BLaER1 (cell line): ENCODE measurements around the gene ILRUN.
"Not testable (repeated sequence)": the region's sequence is repeated elsewhere in the genome, so short reads cannot be mapped to it uniquely, and the experiment has no call there.

Experiments
- H3K27ac ChIP-seq: shearing (Covaris generic); formaldehyde crosslinking; 2 replicates; pipeline ENCODE4 v1.8.1; 2022
- H3K27me3 ChIP-seq: shearing (Covaris generic); formaldehyde crosslinking; 2 replicates; pipeline ENCODE4 v1.8.1; 2022
- H3K36me3 ChIP-seq: shearing (Covaris generic); formaldehyde crosslinking; 2 replicates; pipeline ENCODE4 v1.8.1; 2022
- H3K4me1 ChIP-seq: shearing (Covaris generic); formaldehyde crosslinking; 2 replicates; pipeline ENCODE4 v1.8.1; 2022
- H3K4me2 ChIP-seq: shearing (Covaris generic); formaldehyde crosslinking; 2 replicates; pipeline ENCODE4 v1.8.1; 2022
- H3K4me3 ChIP-seq: shearing (Covaris generic); formaldehyde crosslinking; 2 replicates; pipeline ENCODE4 v1.8.1; 2022
- H3K9ac ChIP-seq: shearing (Covaris generic); formaldehyde crosslinking; 2 replicates; pipeline ENCODE4 v1.8.1; 2022
- H3K9me3 ChIP-seq: shearing (Covaris generic); formaldehyde crosslinking; 2 replicates; pipeline ENCODE4 v1.8.1; 2022
- H4K20me1 ChIP-seq: shearing (Covaris generic); formaldehyde crosslinking; 2 replicates; pipeline ENCODE4 v1.8.1; 2022
- Cebpa-rat ChIP-seq: shearing (Covaris generic); IDR thresholded peaks from 2 replicates; pipeline ENCODE4 v1.8.1; 2022

ILRUN gene

DNA sequence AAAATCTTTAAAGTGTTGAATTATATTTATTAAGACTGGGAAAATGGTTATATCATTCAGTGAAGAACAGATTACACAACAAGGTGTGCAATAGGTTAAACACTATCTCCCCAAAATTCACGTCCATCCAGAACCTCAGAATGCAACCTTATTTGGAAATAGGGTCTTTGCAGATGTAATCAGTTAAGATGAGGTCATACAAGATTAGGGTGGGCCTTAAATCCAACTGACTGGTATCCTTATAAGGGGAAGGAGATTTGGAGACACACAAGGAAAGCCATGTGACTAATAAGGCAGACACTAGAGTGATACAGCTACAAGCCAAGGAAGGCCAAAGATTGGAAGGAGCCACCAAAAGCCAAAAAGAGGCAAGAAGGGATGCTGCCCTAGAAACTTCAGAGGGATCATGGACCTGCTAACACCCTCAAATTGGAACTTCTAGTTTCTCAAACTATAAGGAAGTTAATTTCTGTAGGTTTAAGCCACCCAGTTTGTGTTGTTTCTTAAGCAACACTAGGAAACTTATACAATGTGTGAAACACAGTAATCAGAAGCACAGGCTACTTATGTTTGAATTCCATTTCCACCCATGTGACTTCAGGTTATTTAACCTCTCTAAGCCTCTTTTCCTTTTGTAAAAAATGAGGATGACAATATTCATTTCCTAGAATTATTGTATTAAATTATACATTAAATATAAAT is 16.9 kb downstream of the ILRUN start:
- Histone ChIP-seq H3K9ac (no peak overlapping the region), H3K27ac (no peak overlapping the region), H3K4me3 (no peak overlapping the region), H3K27me3 (no peaks in the 10 kb centered on the region), H4K20me1 (peaks cover 86% of the 10 kb centered on the region), H3K9me3 (no peaks in the 10 kb centered on the region), H3K4me2 (no peak overlapping the region), H3K4me1 (peaks cover 25% of the 10 kb centered on the region), H3K36me3 (peaks cover 4% of the 10 kb centered on the region; the same call in 1 of the 2 replicates)
- TF ChIP-seq Cebpa-rat = no peak

- H3K27ac ChIP-seq = no peak overlapping the region
- H3K36me3 ChIP-seq = peaks cover under 1% of the 10 kb centered on the region; the same call in 1 of the 2 replicates
- H3K4me2 ChIP-seq = no peak overlapping the region
- no peaks in the 10 kb centered on the region for H3K9me3 ChIP-seq
- TF ChIP-seq Cebpa-rat = no peak
- no peak overlapping the region for H3K4me3 ChIP-seq
- no peaks in the 10 kb centered on the region for H3K27me3 ChIP-seq
- no peak overlapping the region for H3K9ac ChIP-seq
- H4K20me1 ChIP-seq = peaks cover 92% of the 10 kb centered on the region
- H3K4me1 ChIP-seq = peaks cover 46% of the 10 kb centered on the region
These were observed 20.4 kb downstream of the ILRUN start for GRCh38 chr6:34676140-34676539.

DNA sequence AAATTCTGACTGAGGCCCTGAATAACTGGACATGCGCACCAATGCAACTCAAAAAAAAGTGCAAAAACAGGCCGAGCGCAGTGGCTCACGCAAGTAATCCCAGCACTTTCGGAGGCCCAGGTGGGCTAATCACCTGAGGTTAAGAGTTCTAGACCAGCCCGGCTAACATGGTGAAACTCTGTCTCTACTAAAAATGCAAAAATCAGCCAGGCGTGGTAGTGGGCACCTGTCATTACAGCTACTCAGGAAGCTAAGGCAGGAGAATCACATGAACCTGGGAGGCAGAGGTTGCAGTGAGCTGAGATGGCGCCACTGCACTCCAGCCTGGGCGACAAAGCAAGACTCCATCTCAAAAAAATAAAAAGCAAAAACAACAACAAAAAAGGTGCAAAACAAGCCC is 21.6 kb downstream of the ILRUN start:
- H3K9ac ChIP-seq, H3K9me3 ChIP-seq, H3K27ac ChIP-seq, H3K4me3 ChIP-seq, H3K36me3 ChIP-seq, H3K27me3 ChIP-seq: not testable (repeated sequence)
- H4K20me1 ChIP-seq = peaks cover 84% of the 10 kb centered on the region
- H3K4me1 ChIP-seq = peaks cover 37% of the 10 kb centered on the region
- H3K4me2 ChIP-seq = peak overlapping the region; percentile 22; the same call in 1 of the 2 replicates

DNA sequence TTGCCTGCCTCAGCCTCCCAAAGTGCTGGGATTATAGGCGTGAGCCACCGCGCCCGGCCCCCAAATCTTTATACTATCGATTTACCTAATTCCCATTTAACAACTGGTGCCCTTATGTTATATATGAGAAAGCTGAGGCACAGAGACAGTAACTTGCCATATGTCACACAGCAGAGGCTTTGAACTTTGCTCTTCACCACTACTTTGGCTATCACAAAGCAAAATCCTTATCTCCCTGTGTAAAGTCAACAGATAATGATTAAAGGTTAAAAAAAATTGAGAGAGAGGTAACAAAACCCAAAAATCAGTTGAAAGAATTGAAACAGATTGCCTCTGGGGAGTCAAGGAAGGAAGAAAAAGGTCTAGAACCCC is 22.3 kb downstream of the ILRUN start:
- Histone ChIP-seq H3K4me1 (peaks cover 37% of the 10 kb centered on the region), H3K4me2 (no peak overlapping the region; the same call in 1 of the 2 replicates), H3K9me3 (no peaks in the 10 kb centered on the region), H3K27ac (no peak overlapping the region), H3K36me3 (peaks cover 8% of the 10 kb centered on the region; the same call in 1 of the 2 replicates), H3K27me3 (no peaks in the 10 kb centered on the region), H3K4me3 (no peak overlapping the region), H4K20me1 (peaks cover 80% of the 10 kb centered on the region), H3K9ac (no peak overlapping the region)
- no peak for TF ChIP-seq Cebpa-rat

- no peaks in the 10 kb centered on the region for H3K9me3 ChIP-seq
- H3K4me3 ChIP-seq = no peak overlapping the region
- H3K4me1 ChIP-seq = peaks cover 37% of the 10 kb centered on the region
- H3K9ac ChIP-seq = peak overlapping the region; percentile 49; the same call in 1 of the 2 replicates
- peak overlapping the region; percentile 46 for H3K27ac ChIP-seq
- peaks cover 8% of the 10 kb centered on the region; the same call in 1 of the 2 replicates for H3K36me3 ChIP-seq
- H3K27me3 ChIP-seq = no peaks in the 10 kb centered on the region
- TF ChIP-seq Cebpa-rat = no peak
- H3K4me2 ChIP-seq = peak overlapping the region; percentile 52
- peaks cover 80% of the 10 kb centered on the region for H4K20me1 ChIP-seq
These were observed 23.5 kb downstream of the ILRUN start for GRCh38 chr6:34673064-34673463.

- Histone ChIP-seq H3K27ac (peak overlapping the region; percentile 46), H3K36me3 (peaks cover 8% of the 10 kb centered on the region; the same call in 1 of the 2 replicates), H3K4me1 (peaks cover 37% of the 10 kb centered on the region), H4K20me1 (peaks cover 80% of the 10 kb centered on the region), H3K9ac (peak overlapping the region; percentile 49; the same call in 1 of the 2 replicates), H3K4me2 (peak overlapping the region; percentile 52), H3K4me3 (no peak overlapping the region), H3K9me3 (no peaks in the 10 kb centered on the region), H3K27me3 (no peaks in the 10 kb centered on the region)
- TF ChIP-seq Cebpa-rat = no peak
These were observed 23.9 kb downstream of the ILRUN start for GRCh38 chr6:34672657-34673043.

DNA sequence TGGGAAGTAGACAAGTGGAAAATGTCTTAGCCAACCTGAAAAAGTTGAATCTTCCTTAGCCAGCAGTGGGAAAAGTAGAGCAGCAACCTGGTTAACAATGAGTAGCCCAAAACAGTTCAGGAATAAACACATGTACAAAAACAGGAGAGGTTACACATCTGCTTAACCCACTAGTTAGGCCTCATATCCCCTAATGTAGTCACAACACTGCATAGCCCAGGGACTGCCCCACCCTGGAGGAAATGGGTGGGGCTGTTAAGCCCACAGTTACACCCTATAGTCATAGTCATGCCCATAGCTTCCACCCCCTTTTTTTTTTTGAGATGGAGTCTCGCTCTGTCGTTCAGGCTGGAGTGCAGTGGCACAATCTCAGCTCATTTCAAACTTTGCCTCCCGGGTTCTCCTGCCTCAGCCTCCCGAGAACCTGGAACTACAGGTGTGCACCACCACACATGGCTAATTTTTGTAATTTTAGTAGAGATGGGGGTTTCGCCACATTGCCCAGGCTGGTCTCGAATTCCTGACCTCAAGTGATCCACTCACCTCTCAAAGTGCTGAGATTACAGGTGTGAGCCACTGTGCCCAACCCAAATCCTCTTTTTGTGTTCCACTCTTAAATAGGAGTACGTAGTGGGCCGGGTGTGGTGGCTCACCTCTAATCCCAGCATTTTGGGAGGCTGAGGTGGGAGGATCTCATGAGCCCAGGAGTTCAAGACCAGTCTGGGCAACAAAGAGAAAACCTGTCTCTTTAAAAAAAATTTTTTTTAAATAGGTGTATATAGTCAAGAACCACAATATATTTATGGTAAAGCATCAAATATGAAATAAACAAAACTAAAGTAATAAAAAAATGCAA is 24.5 kb downstream of the ILRUN start:
- Histone ChIP-seq H3K4me3 (no peak overlapping the region), H3K36me3 (peaks cover 8% of the 10 kb centered on the region; the same call in 1 of the 2 replicates), H3K27me3 (no peaks in the 10 kb centered on the region), H3K27ac (peak overlapping the region; percentile 46; the same call in 1 of the 2 replicates), H3K4me2 (peak overlapping the region; percentile 52), H4K20me1 (peaks cover 82% of the 10 kb centered on the region), H3K9ac (no peak overlapping the region), H3K9me3 (no peaks in the 10 kb centered on the region), H3K4me1 (peaks cover 37% of the 10 kb centered on the region)
- no peak for TF ChIP-seq Cebpa-rat

DNA sequence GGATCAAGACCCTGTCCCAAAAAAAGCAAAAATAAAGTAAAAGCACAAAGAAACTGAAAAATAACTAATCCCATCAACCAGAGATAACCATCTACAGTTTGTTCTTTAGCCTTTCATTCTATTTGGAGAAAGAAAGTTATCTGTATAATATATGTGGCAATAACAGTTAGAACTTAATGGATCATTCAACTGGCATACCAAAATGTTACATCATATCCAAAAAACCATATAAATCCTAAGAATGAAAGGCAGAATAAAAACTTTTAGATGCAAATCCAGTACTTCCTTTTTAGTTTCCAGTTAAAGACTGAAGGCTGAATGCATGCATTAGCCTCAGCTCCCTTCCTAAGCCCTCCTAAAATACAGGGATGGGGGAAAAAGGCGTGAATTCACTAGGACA is 25.2 kb downstream of the ILRUN start:
- Histone ChIP-seq H4K20me1 (peaks cover 82% of the 10 kb centered on the region), H3K27ac (no peak overlapping the region), H3K4me2 (no peak overlapping the region), H3K36me3 (peaks cover 8% of the 10 kb centered on the region; the same call in 1 of the 2 replicates), H3K9me3 (no peaks in the 10 kb centered on the region), H3K4me3 (no peak overlapping the region), H3K27me3 (no peaks in the 10 kb centered on the region), H3K9ac (no peak overlapping the region), H3K4me1 (peaks cover 37% of the 10 kb centered on the region)
- no peak for TF ChIP-seq Cebpa-rat

DNA sequence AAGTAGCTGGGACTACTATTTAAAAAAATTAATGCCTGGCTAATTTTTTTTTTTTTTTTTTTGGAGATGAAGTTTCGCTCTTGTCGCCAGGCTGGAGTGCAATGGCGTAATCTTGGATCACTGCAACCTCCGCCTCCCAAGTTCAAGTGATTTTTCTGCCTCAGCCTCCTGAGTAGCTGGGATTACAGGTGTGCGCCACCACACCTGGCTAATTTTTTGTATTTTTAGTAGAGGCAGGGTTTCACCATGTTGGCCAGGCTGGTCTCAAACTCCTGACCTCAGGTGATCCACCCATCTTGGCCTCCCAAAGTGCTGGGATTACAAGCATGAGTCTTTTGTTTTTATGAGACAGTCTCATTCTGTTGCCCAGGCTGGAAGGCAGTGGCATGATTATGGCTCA is 27.8 kb downstream of the ILRUN start:
- H3K4me1 ChIP-seq = peaks cover 34% of the 10 kb centered on the region

More for the DNA sequence above, 27.8 kb downstream of the ILRUN start:
- not testable (repeated sequence) for H3K4me3 ChIP-seq, H3K9ac ChIP-seq, H3K27ac ChIP-seq, H3K9me3 ChIP-seq, H3K36me3 ChIP-seq, H3K27me3 ChIP-seq, H3K4me2 ChIP-seq
- peaks cover 79% of the 10 kb centered on the region for H4K20me1 ChIP-seq
